ENCODE data around the gene IQSEC2. TPM values are rescaled to one million over a fixed set of nuclear protein-coding genes. Genes with fewer than 3 reads are reported as not detected.

IQSEC2 gene
- total RNA-seq, 1 experiment from 2014 or later = 45.7 TPM

GRCh38 chrX:53321230-53321942, 40.0 kb upstream of the IQSEC2 start:
- Histone ChIP-seq H3K4me3 (no peak overlapping the region), H3K9me3 (ENCODE audit: insufficient read depth, low read depth) (no peaks in the 10 kb centered on the region), H4K20me1 (ENCODE audit: insufficient read depth) (no peaks in the 10 kb centered on the region), H3K27me3 (ENCODE audit: insufficient read depth, low read depth) (no peaks in the 10 kb centered on the region; the same call in 1 of the 2 replicates), H3K27ac (no peak overlapping the region), H3F3A (ENCODE audit: insufficient read depth, low read depth) (no peaks in the 10 kb centered on the region), H3K9me2 (ENCODE audit: insufficient read depth) (no peaks in the 10 kb centered on the region), H3K79me2 (ENCODE audit: low read depth) (no peaks in the 10 kb centered on the region), H3K4me1 (replicated peaks; ENCODE audit: insufficient read depth) (no peaks in the 10 kb centered on the region), H3K36me3 (ENCODE audit: low read depth) (no peaks in the 10 kb centered on the region), H3K4me2 (no peak overlapping the region), H2AFZ (no peak overlapping the region)
- ChIA-PET CTCF (interaction anchor here (0.7 kb wide), 1 partner anchor 15 kb away, joined by 4 read pairs; no protein-coding TSS in a partner anchor), POLR2A (ENCODE audit: unreplicated experiment) (interaction anchor here (0.7 kb wide), 1 partner anchor 81 kb away, joined by 3 read pairs; no protein-coding TSS in a partner anchor)
- no TSS peak for BruUV-seq (replicated peaks)
- TF ChIP-seq CTCF (conservative IDR thresholded peaks at IDR 0.05) (no peak), EZH2 (IDR thresholded peaks at IDR 0.05; ENCODE audit: low read depth) (no peak)
- DNase-seq = no peak
- intact Hi-C loops (cut with micrococcal nuclease; ENCODE audit: unreplicated experiment) = loop anchor here (10.0 kb wide), 1 partner anchor 77 kb away; no protein-coding TSS in a partner anchor

- ChIA-PET POLR2A (ENCODE audit: unreplicated experiment) (interaction anchor here (0.5 to 0.7 kb wide), 2 partner anchors 81 to 161 kb away, joined by 3 read pairs; no protein-coding TSS in a partner anchor), CTCF (interaction anchor here (0.7 kb wide), 1 partner anchor 14 kb away, joined by 4 read pairs; no protein-coding TSS in a partner anchor)
- Histone ChIP-seq H3K4me3 (no peak overlapping the region), H2AFZ (no peak overlapping the region), H3K27me3 (ENCODE audit: insufficient read depth, low read depth) (no peaks in the 10 kb centered on the region; the same call in 1 of the 2 replicates), H3K9me3 (ENCODE audit: insufficient read depth, low read depth) (no peaks in the 10 kb centered on the region), H4K20me1 (ENCODE audit: insufficient read depth) (no peaks in the 10 kb centered on the region), H3F3A (ENCODE audit: insufficient read depth, low read depth) (no peaks in the 10 kb centered on the region), H3K4me1 (replicated peaks; ENCODE audit: insufficient read depth) (no peaks in the 10 kb centered on the region), H3K4me2 (peak overlapping the region; percentile 51; the same call in 1 of the 2 replicates), H3K79me2 (ENCODE audit: low read depth) (no peaks in the 10 kb centered on the region), H3K36me3 (ENCODE audit: low read depth) (no peaks in the 10 kb centered on the region), H3K27ac (no peak overlapping the region), H3K9me2 (ENCODE audit: insufficient read depth) (no peaks in the 10 kb centered on the region)
- TF ChIP-seq CTCF (conservative IDR thresholded peaks at IDR 0.05) (no peak), EZH2 (IDR thresholded peaks at IDR 0.05; ENCODE audit: low read depth) (peak; percentile 72; the same call in 1 of the 2 replicates)
- intact Hi-C loops (cut with micrococcal nuclease; ENCODE audit: unreplicated experiment) = loop anchor here (10.0 kb wide), 1 partner anchor 76 kb away; no protein-coding TSS in a partner anchor
- DNase-seq = no peak
- BruUV-seq (replicated peaks) = no TSS peak
Observed at GRCh38 chrX:53320543-53321229, 39.3 kb upstream of the IQSEC2 start.

GRCh38 chrX:53319614-53320542, 38.5 kb upstream of the IQSEC2 start:
- peak overlapping the region; percentile 51; the same call in 1 of the 2 replicates for H3K4me2 ChIP-seq
- no peaks in the 10 kb centered on the region for H3K4me1 ChIP-seq (replicated peaks; ENCODE audit: insufficient read depth)
- no peaks in the 10 kb centered on the region for H3K79me2 ChIP-seq (ENCODE audit: low read depth)
- no peaks in the 10 kb centered on the region for H3F3A ChIP-seq (ENCODE audit: insufficient read depth, low read depth)
- no peaks in the 10 kb centered on the region for H4K20me1 ChIP-seq (ENCODE audit: insufficient read depth)
- H3K4me3 ChIP-seq = no peak overlapping the region
- H3K9me2 ChIP-seq (ENCODE audit: insufficient read depth) = no peaks in the 10 kb centered on the region
- no peak overlapping the region for H3K27ac ChIP-seq
- no peak for DNase-seq
- no peaks in the 10 kb centered on the region for H3K9me3 ChIP-seq (ENCODE audit: insufficient read depth, low read depth)
- intact Hi-C loops (cut with micrococcal nuclease; ENCODE audit: unreplicated experiment) = loop anchor here (10.0 kb wide), 1 partner anchor 75 kb away; no protein-coding TSS in a partner anchor
- no peaks in the 10 kb centered on the region for H3K36me3 ChIP-seq (ENCODE audit: low read depth)
- CTCF ChIA-PET = no interaction called here
- H3K27me3 ChIP-seq (ENCODE audit: insufficient read depth, low read depth) = no peaks in the 10 kb centered on the region; the same call in 1 of the 2 replicates
- no peak overlapping the region for H2AFZ ChIP-seq
- no peak for TF ChIP-seq CTCF (conservative IDR thresholded peaks at IDR 0.05)
- no peak for TF ChIP-seq EZH2 (IDR thresholded peaks at IDR 0.05; ENCODE audit: low read depth)
- POLR2A ChIA-PET (ENCODE audit: unreplicated experiment) = no interaction called here
- no TSS peak for BruUV-seq (replicated peaks)

Measured in PC-9 (cell line).